GM19455 (cell line): ENCODE results near the gene FGF7.
"Not testable (repeated sequence)": the region's sequence is repeated elsewhere in the genome, so short reads cannot be mapped to it uniquely, and the experiment has no call there.

Experiments
- ATAC-seq: cut with Tn5 transposase; IDR thresholded peaks from one replicate; pipeline ENCODE4 v1.9.1; 2021; ENCODE audit not compliant: unreplicated experiment

Gene FGF7

DNA sequence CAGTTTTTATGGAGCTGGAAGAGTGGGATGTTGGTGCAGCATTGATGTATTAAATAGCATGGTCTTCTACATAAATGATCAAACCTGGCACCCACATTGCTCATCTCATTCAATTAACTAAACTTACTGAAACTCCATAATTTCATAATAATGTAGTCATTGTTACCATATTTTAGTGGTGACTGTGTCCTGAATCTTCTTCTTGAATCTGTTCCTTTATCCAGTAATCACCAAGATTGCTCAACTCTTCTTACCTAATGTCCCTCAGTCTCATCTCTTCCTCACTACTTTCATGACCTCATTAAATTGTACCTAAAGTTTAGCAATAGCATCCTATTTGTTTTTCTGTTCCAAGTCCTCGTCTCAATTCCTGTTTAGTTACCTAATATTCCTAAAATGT lies 69.8 kb downstream of the FGF7 start:
- ATAC-seq: no peak

DNA sequence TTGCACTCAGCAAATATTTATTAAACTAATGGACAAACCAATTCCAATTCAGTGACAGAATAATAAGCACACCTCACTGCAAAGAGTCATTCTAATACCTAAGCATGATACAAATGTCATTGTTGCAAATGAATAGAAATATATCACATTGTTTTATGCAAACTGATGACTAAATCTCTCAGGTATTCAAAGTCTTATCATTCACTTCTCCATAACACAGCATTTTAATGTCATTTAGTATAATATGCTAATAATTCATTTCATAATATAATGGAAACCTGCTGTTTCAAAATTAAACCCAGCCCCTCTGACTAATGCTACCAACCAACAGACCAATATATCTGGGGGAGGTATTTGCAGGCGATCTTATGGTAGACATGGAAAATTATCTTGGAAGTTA lies 71.8 kb downstream of the FGF7 start:
- no peak for ATAC-seq

DNA sequence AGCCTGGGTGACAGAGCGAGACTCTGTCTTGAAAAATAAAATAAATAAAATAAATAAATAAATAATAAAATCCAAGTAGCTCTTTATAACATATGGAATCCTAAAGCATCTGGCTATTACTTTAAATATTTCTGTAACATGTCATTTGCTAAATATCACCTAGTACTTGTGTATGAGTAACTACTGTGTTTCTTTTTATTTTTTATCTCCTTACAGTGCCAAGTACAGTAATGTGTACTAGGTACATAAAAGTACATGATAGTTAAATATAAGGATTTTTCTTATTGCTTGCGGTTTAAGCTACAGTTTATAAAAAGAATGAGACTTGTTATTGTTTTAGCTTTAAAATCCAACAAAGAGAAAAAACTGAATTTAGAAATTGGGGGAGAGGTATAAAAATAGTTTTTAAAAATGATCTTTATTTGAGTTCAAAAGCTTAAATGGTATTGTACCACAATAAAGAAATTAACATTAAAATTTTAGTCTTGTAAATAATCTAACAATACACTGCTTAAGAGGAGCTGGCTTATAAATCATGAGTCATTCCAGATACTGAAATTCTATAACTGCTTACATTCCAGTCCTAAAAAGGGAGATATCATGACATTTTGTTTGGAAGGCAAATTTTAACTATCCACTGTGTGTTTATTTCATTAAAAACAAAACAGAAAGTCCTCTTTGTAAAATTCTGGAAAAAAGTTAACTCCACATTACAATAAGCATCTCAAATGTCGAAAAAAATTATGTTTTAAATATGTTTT lies 73.1 kb downstream of the FGF7 start:
- ATAC-seq: no peak

- no peak for ATAC-seq
These were observed 78.5 kb downstream of the FGF7 start for GRCh38 chr15:49501586-49501985.

DNA sequence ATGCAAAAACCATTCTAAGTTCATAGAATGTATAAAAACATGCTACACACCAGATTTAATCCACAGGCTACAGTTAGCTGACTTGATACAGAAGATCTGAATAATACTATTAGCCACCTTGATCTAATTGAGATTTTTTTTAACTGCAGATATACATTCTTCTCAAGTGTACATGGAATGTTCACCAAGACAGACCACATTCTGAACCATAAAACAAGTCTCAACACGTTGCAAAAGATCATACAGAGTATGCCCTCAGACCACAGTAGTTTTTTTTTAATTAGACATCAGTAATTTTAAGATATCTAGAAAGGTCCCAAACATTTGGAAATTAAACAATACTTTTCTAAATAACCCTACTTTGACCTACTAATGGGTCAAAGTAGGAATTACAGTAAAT lies 83.3 kb downstream of the FGF7 start:
- ATAC-seq: no peak

- no peak for ATAC-seq
These were observed 84.2 kb downstream of the FGF7 start for GRCh38 chr15:49507261-49507660.

DNA sequence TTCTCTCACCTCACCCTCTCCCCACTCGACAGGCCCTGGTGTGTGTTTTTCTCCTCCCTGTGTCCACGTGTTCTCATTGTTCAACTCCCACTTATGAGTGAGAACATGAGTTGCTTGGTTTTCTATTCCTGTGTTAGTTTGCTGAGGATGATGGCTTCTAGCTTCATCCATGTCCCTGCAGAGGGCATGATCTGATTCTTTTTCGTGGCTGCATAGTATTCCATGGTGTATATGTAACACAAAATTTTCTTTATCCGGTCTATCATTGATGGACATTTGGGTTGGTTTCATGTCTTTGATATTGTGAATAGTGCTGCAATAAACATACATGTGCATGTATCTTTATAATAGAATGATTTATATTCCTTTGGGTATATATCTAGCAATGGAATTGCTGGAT lies 89.7 kb downstream of the FGF7 start:
- ATAC-seq: not testable (repeated sequence)

DNA sequence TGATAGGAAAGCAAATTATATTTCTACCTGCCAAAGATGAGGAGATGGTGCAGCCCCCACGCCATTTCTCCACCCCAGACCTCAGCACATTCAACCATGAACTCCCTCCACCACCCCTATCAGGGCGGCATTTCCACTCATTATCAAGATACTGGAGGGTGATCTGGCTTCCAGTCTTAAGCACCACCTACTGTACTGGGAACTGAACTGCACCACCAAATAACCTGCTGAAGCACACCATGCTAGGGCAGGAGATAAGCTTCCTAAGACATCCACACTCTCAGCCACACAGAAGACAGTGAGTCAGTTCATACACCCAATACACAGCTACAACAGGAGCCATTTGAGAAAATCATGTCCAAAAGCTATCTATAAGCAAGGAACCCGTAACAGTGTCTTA lies 98.8 kb downstream of the FGF7 start:
- ATAC-seq: no peak

- no peak for ATAC-seq
These were observed 105.2 kb downstream of the FGF7 start for GRCh38 chr15:49528289-49528688.

- no peak for ATAC-seq
These were observed 107.0 kb downstream of the FGF7 start for GRCh38 chr15:49530092-49530491.
